ENCODE results near the gene UBR4. TPM values are rescaled to one million over a fixed set of nuclear protein-coding genes. Genes with fewer than 3 reads are reported as not detected.

Gene UBR4
- total RNA-seq, 4 donors from 2014 or later: 124 to 198 (median 131) TPM

DNA sequence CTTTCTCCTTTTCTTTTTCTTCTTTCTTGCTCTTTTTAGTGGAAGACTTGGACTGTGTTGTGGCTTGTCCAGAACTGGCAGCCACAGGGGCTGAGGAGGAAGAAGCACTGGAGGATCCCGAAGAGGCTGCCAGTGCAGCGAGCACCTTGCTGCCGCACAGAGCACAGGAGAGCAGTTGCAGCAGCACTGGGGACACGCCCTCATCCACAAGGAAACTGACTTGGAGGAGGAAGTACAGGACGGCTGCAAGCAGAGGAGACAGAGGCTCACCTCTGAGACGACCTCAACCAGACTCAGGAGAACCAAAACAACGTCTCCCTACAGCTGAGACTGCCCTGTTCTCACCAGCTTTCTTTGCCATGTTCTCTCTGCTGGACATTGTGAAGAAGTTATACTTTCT is 88.9 kb downstream of the UBR4 start:
- TF ChIP-seq, protein P1, sequence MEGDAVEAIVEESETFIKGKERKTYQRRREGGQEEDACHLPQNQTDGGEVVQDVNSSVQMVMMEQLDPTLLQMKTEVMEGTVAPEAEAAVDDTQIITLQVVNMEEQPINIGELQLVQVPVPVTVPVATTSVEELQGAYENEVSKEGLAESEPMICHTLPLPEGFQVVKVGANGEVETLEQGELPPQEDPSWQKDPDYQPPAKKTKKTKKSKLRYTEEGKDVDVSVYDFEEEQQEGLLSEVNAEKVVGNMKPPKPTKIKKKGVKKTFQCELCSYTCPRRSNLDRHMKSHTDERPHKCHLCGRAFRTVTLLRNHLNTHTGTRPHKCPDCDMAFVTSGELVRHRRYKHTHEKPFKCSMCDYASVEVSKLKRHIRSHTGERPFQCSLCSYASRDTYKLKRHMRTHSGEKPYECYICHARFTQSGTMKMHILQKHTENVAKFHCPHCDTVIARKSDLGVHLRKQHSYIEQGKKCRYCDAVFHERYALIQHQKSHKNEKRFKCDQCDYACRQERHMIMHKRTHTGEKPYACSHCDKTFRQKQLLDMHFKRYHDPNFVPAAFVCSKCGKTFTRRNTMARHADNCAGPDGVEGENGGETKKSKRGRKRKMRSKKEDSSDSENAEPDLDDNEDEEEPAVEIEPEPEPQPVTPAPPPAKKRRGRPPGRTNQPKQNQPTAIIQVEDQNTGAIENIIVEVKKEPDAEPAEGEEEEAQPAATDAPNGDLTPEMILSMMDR (IDR thresholded peaks at IDR 0.05; ENCODE audit: low read depth): no peak

DNA sequence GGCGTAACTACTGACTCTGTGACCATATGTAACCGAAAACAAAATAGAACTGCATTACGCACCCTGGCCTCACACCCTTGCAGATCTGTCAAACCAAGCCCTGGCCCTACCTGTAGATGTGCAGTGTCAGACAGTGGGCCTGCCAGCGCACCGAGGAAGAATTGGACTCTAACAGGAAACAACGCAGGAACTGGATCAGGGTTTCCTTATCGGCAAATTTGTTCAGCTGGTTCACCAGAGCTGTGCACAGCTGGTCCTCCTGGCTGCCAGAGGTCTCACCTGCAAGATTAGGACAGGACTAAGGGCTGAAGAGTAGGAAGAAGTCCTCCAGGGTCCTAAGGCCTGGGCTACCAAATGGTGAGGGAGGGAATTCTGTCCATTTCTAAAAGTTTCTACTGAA is 90.0 kb downstream of the UBR4 start:
- TF ChIP-seq, protein P1 (IDR thresholded peaks at IDR 0.05; ENCODE audit: low read depth): no peak

DNA sequence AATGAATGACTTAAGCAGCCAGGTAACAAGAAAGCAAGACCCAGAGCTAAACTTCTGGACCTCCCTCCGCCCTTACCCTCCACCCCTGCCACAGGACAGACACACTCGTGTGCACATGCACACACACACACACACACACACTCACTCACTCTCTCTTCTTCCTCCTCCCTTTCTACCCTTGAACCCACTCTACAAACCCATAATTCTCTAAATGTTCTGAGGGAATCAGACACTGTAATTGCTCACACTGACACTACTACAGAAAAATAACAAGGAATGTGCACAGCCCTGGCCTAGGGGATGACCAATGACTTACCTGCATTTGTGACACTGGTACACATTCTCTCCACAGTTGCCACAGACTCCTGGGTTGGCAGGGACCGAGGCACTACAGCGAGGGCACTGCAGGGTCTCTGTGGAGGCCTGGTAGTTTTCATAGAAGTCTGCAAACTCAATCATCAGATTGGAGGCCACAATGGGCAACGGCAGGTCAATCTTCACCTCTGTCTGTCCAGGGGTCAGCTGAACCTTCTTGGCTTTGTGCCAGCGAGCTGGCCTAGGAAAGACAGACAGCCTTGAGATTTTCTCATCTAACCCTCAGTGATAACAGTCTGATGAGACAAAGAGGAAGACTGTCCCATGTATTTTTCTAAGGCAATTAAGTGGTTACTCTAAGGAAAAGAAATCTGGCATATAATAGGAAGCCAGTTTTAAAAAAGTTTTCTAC is 94.8 kb downstream of the UBR4 start:
- TF ChIP-seq, protein P1 (IDR thresholded peaks at IDR 0.05; ENCODE audit: low read depth): no peak

DNA sequence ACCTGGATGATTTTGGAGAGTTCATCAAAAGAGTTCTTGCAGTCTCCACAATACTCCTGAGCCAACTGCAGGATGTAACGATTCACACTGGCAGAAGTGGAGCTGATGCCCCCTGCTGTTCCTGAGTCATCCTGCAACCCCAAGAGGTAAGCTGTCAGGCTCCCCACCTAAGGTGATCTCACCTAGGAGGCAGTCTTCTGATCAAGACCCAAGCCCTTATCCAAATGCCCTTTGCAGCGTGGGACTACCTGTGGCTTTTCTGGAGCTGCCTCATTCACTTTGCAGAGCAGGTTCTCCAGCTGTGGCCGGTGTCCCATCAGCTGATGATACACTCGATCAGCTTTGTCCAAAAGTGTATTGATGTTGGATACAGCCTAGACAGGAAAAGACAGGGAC is 96.4 kb downstream of the UBR4 start:
- TF ChIP-seq, protein P1 (IDR thresholded peaks at IDR 0.05; ENCODE audit: low read depth): no peak

DNA sequence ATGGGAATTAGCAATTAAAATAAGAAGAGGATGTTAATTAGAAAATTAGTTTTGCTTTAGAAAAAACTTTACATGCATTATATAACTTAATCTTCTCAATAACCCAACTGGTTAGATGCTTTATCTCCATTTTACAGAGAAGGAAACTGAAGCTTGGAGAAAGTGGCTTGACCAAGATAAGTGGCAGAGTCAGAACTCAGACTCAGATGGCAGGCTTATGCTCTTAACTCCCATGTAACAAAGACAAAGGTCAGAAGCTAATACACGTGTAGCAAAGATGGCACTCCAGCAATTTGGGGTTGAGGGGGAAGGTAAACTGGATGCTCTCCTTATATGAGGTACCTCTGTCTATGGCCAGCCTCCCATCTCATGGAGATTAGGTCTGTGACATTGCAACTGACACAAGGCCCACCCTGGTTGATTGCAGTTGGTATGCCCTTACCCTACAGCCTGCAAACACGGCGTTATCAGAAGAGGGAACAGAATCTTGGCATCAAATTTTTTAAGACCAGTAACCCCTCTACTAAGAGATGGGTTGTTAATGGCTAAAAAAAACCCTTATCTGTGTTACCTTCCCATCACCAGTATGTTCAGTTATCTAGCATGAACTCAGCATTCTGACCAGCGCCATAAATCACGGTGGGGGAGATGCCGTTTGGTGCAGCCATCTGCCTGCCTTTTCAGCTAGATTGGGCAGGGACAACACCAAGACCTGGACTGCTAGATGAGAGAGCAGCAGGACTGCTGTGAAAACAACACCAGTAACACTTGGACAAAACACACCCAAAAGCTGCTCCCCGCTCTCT is 97.0 kb downstream of the UBR4 start:
- TF ChIP-seq, protein P1 (IDR thresholded peaks at IDR 0.05; ENCODE audit: low read depth): no peak

DNA sequence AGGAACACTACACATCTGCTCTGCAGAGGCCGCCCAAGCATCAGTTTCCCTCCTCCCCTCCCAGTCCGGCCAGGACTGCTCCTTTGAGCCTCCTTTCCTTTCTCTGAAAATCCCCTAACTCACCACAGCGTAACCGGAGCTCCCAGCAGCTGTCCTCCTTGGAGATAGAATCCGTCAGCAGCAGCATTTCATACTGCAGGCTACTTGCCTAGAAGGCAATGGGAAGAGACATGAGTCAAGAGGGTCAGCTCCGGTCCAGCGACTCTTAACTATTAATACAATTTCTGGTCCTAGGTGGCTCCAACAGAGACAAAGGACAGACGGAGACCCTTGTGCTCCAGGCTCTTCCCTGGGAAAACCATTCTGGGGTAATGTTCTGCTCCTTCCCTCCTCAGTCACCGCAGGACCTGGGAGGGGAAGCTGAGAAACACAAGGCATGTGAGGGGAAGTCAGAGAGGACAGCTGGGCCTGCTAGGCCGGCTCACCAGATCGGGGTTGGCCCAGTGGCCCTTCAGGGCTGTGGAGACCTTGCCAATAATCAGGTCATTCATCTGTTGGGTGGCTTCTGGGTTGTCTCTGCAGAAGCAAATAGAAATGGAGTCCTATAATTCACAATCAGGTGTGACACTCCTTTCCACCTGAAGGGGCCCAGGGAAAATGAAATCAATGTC is 99.7 kb downstream of the UBR4 start:
- TF ChIP-seq, protein P1 (IDR thresholded peaks at IDR 0.05; ENCODE audit: low read depth): no peak

DNA sequence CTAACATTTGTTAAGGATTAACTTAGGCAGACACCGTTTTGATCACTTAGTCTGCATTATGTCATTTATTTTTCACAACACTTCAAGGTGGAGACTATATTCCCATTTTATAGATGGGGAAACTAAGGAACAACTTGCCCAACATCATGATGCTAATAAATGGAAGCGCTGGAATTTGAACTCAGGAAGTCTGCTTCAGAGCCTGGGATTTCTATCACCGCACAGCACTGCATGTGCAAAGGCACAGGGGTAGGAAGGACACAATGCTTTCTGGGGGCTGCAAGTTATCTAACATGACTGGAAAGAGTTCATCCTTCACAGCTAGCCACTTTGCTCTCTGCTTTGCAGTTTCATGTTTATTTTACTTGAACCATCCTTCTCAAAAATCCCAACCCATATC is 100.5 kb downstream of the UBR4 start:
- TF ChIP-seq, protein P1 (IDR thresholded peaks at IDR 0.05; ENCODE audit: low read depth): no peak
